Lung (tissue), 12 donors: ENCODE data around the gene ITGB2. TPM values are rescaled to one million over a fixed set of nuclear protein-coding genes. Genes with fewer than 3 reads are reported as not detected.

Experiments
- ATAC-seq: fragments of 200-7000 bp; cut with Tn5 transposase; one replicate; pipeline ENCODE4 v1.9.1; 2020; ENCODE audit warnings: moderate number of reproducible peaks; ENCODE audit not compliant: insufficient read depth, low FRiP score
- DNase-seq, 3 donors: peaks; one replicate each; pipeline ENCODE4 v3.0.0-alpha.2; 2013 to 2017
- H3K27ac ChIP-seq, 2 donors: one replicate each; pipeline ENCODE4 v1.5.1; 2013; ENCODE audit warnings: mild to moderate bottlenecking in 2 of 2, moderate library complexity in 2 of 2, control low read depth in 1 of 2, inconsistent platforms in 1 of 2, low read depth in 1 of 2, low read length in 1 of 2
- H3K27me3 ChIP-seq, 3 donors: one replicate each; pipeline ENCODE4 v1.5.1; 2013; ENCODE audit warnings: low read length in 2 of 3; ENCODE audit not compliant: control insufficient read depth in 3 of 3, insufficient read depth in 3 of 3
- H3K36me3 ChIP-seq, 4 donors: one replicate each; pipeline ENCODE4 v1.5.1; 2013; ENCODE audit warnings: low read length in 4 of 4, mild to moderate bottlenecking in 1 of 4, moderate library complexity in 1 of 4; ENCODE audit not compliant: control insufficient read depth in 4 of 4, insufficient read depth in 4 of 4
- H3K4me1 ChIP-seq, 5 donors: one replicate each; pipeline ENCODE4 v1.5.1; 2013; ENCODE audit warnings: low read length in 5 of 5, mild to moderate bottlenecking in 2 of 5, moderate library complexity in 1 of 5; ENCODE audit not compliant: control insufficient read depth in 5 of 5, insufficient read depth in 5 of 5
- H3K4me3 ChIP-seq: one replicate; pipeline ENCODE4 v1.5.1; 2013; ENCODE audit warnings: mild to moderate bottlenecking, control low read depth, moderate library complexity
- H3K9ac ChIP-seq, 2 donors: one replicate each; pipeline ENCODE4 v1.5.1; 2013; ENCODE audit warnings: low read length in 2 of 2, control low read depth in 1 of 2; ENCODE audit not compliant: insufficient read depth in 1 of 2
- H3K9me3 ChIP-seq, 4 donors: one replicate each; pipeline ENCODE4 v1.5.1; 2013; ENCODE audit warnings: low read length in 3 of 4, mild to moderate bottlenecking in 1 of 4, moderate library complexity in 1 of 4; ENCODE audit not compliant: control insufficient read depth in 4 of 4, insufficient read depth in 3 of 4
- CTCF ChIP-seq: IDR thresholded peaks from 2 replicates; pipeline ENCODE4 v1.5.1; 2012; ENCODE audit warnings: mild to moderate bottlenecking; ENCODE audit errors: control extremely low read depth, extremely low read depth
- WGBS, 2 donors: extraction: QIAGEN DNeasy Blood & Tissue Kit; methylation state at CpG; one replicate each; pipeline ENCODE4 v1.1.7; 2013; 5-methylcytosine and 5-hydroxymethylcytosine counted together
- polyA plus RNA-seq, 2 donors: library from polyadenylated mRNA; stranded (reverse); fragments of 200-250 nt; gene quantifications; one replicate each; pipeline ENCODE4 v1.2.1, GENCODE V29; 2013
- total RNA-seq, 2 donors: library from RNA; depleted of rRNA in 1 of 2; stranded (reverse); fragments of >200 nt in 1 of 2; gene quantifications; one replicate each; pipeline ENCODE4 v1.2.1, GENCODE V29; 2014 to 2021
- donor health status: control.
- donor health status: control.
- donor health status: Bipolar disorder and iron deficiency.
- donor health status: healthy.
- donor health status: DM: yes; HTN: yes; CAD: no.

Gene ITGB2
- total and polyA plus RNA-seq, 4 donors = 52.9 to 376 (median 187) TPM

- H3K9me3 ChIP-seq = no peaks in the 10 kb centered on the region
- DNase-seq (no peak), ATAC-seq (no peak)
- H3K9ac ChIP-seq = no peak overlapping the region
- H3K4me1 ChIP-seq = peaks cover 0 to 31% (median 8%) of the 10 kb centered on the region in 5 donors
- WGBS, 2 donors = 91 to 94% methylated on average over 10 of the region's 10 CpGs
- H3K36me3 ChIP-seq = no peaks in the 10 kb centered on the region
- no peak overlapping the region for H3K27ac ChIP-seq
- no peak overlapping the region for H3K4me3 ChIP-seq
- H3K27me3 ChIP-seq = peaks cover 0 to 27% (median 15%) of the 10 kb centered on the region in 3 donors
- no peak for TF ChIP-seq CTCF
These were observed 14.8 kb upstream of the ITGB2 start for GRCh38 chr21:44935533-44935927.

GRCh38 chr21:44934797-44935532 lies 14.3 kb upstream of the ITGB2 start:
- H3K36me3 ChIP-seq = no peaks in the 10 kb centered on the region
- no peak for ATAC-seq
- no peak overlapping the region for H3K27ac ChIP-seq
- no peak overlapping the region for H3K9ac ChIP-seq
- 93 to 94% methylated on average over 9 of the region's 9 CpGs for WGBS, 2 donors
- H3K9me3 ChIP-seq = no peaks in the 10 kb centered on the region
- TF ChIP-seq CTCF = no peak
- DNase-seq = no peak
- H3K27me3 ChIP-seq = peaks cover 0 to 33% (median 15%) of the 10 kb centered on the region in 3 donors
- H3K4me3 ChIP-seq = no peak overlapping the region
- peaks cover 0 to 29% (median 8%) of the 10 kb centered on the region in 5 donors for H3K4me1 ChIP-seq

GRCh38 chr21:44934276-44934675 lies 13.6 kb upstream of the ITGB2 start:
- no peak for DNase-seq
- no peak for ATAC-seq

More at GRCh38 chr21:44934276-44934675, 13.6 kb upstream of the ITGB2 start:
- H3K9me3 ChIP-seq = peaks cover 0 to 4% (median 0%) of the 10 kb centered on the region in 4 donors
- H3K4me3 ChIP-seq = no peak overlapping the region
- peaks cover 0 to 39% (median 22%) of the 10 kb centered on the region in 3 donors for H3K27me3 ChIP-seq
- no peak for TF ChIP-seq CTCF
- no peak overlapping the region for H3K9ac ChIP-seq
- no peak overlapping the region for H3K27ac ChIP-seq
- WGBS, 2 donors = 91 to 98% methylated on average over 5 to 6 of the region's 6 CpGs
- H3K4me1 ChIP-seq = peaks cover 0 to 26% (median 6%) of the 10 kb centered on the region in 5 donors
- H3K36me3 ChIP-seq = no peaks in the 10 kb centered on the region
